ENCODE results near the gene GABRA5. TPM values are rescaled to one million over a fixed set of nuclear protein-coding genes. Genes with fewer than 3 reads are reported as not detected.

Gene GABRA5
- total RNA-seq, 1 experiment from 2014 or later: 23.3 TPM

- TF ChIP-seq ZNF396 (CRISPR knock-in tag; IDR thresholded peaks at IDR 0.05; ENCODE audit: borderline replicate concordance): no peak
- TF ChIP-seq GRHL2 (CRISPR knock-in tag; IDR thresholded peaks at IDR 0.05; ENCODE audit: insufficient replicate concordance, severe bottlenecking): no peak
- no peak for TF ChIP-seq ZNF121 (CRISPR knock-in tag; IDR thresholded peaks at IDR 0.05)
- TF ChIP-seq FOXP4 (CRISPR knock-in tag; IDR thresholded peaks at IDR 0.05): no peak
- TF ChIP-seq OVOL2 (CRISPR knock-in tag; IDR thresholded peaks at IDR 0.05; ENCODE audit: borderline replicate concordance): no peak
- TF ChIP-seq ATF3 (CRISPR knock-in tag; conservative IDR thresholded peaks at IDR 0.05): no peak
- ChIA-PET CTCF (interaction anchor here (0.5 to 2.0 kb wide), 3 partner anchors 23 to 334 kb away, joined by 3 to 8 read pairs (median 6); partner anchors contain the start of gene GABRA5), POLR2A (no interaction called here)
- Mint-ChIP-seq H3K4me3 (peak overlapping the region; percentile 53), H3K9me3 (peaks cover 13% of the 10 kb centered on the region), H3K4me1 (peaks cover 42% of the 10 kb centered on the region), H3K36me3 (peaks cover 10% of the 10 kb centered on the region), H3K27ac (peak overlapping the region; percentile 22), H3K27me3 (ENCODE audit: low read depth) (no peaks in the 10 kb centered on the region; the same call in 1 of the 2 replicates)
- ATAC-seq (peak; percentile 25; the same call in 1 of the 2 replicates), DNase-seq (ENCODE audit: low spot score) (no peak)
Measured at GRCh38 chr15:26841941-26842340, 24.9 kb upstream of the GABRA5 start.

GRCh38 chr15:26842391-26842790 lies 24.5 kb upstream of the GABRA5 start:
- Mint-ChIP-seq H3K9me3 (peaks cover 9% of the 10 kb centered on the region), H3K27me3 (ENCODE audit: low read depth) (no peaks in the 10 kb centered on the region; the same call in 1 of the 2 replicates), H3K4me3 (peak overlapping the region; percentile 53), H3K4me1 (peaks cover 43% of the 10 kb centered on the region), H3K36me3 (peaks cover 6% of the 10 kb centered on the region), H3K27ac (0 out of 2 replicates have a peak overlapping the region, but pooled peaks have one; percentile 2)
- DNase-seq (ENCODE audit: low spot score) (peak; percentile 30), ATAC-seq (no peak)
- TF ChIP-seq SMAD4 (CRISPR knock-in tag; IDR thresholded peaks at IDR 0.05): no peak
- ChIA-PET CTCF (interaction anchor here (0.5 to 2.0 kb wide), 3 partner anchors 22 to 333 kb away, joined by 3 to 8 read pairs (median 6); partner anchors contain the start of gene GABRA5), POLR2A (no interaction called here)

- Mint-ChIP-seq H3K36me3 (peaks cover 7% of the 10 kb centered on the region), H3K27me3 (ENCODE audit: low read depth) (0 out of 2 replicates have a peak, but pooled peaks cover 2% of the 10 kb centered on the region)
Measured at GRCh38 chr15:26844901-26845300, 22.0 kb upstream of the GABRA5 start.

GRCh38 chr15:26848498-26848897 lies 18.4 kb upstream of the GABRA5 start:
- ChIA-PET CTCF (interaction anchor here (4.6 kb wide), 1 partner anchor 10 kb away, joined by 26 read pairs; no protein-coding TSS in a partner anchor), POLR2A (no interaction called here)
- TF ChIP-seq FOXP1 (CRISPR knock-in tag; IDR thresholded peaks at IDR 0.05; ENCODE audit: borderline replicate concordance) (no peak), ZNF263 (CRISPR knock-in tag; IDR thresholded peaks at IDR 0.05; ENCODE audit: low read depth) (no peak), ARID4B (CRISPR knock-in tag; IDR thresholded peaks at IDR 0.05; ENCODE audit: borderline replicate concordance) (no peak), GTF2I (CRISPR knock-in tag; conservative IDR thresholded peaks at IDR 0.05) (no peak), RORB (CRISPR knock-in tag; IDR thresholded peaks at IDR 0.05) (no peak), MLX (CRISPR knock-in tag; IDR thresholded peaks at IDR 0.05) (no peak), ZBTB21 (CRISPR knock-in tag; IDR thresholded peaks at IDR 0.05; ENCODE audit: borderline replicate concordance) (no peak), ZNF219 (CRISPR knock-in tag; IDR thresholded peaks at IDR 0.05; ENCODE audit: borderline replicate concordance) (no peak), ZNF121 (CRISPR knock-in tag; IDR thresholded peaks at IDR 0.05) (no peak), JAZF1 (CRISPR knock-in tag; IDR thresholded peaks at IDR 0.05) (no peak), E2F1 (CRISPR knock-in tag; IDR thresholded peaks at IDR 0.05) (no peak), ZNF317 (CRISPR knock-in tag; IDR thresholded peaks at IDR 0.05; ENCODE audit: borderline replicate concordance, low read depth) (no peak)
- DNase-seq (ENCODE audit: low spot score): no peak
- ATAC-seq: no peak
- H3K4me3 Mint-ChIP-seq: no peak overlapping the region
- peaks cover 14% of the 10 kb centered on the region for H3K4me1 Mint-ChIP-seq
- H3K36me3 Mint-ChIP-seq: peaks cover 7% of the 10 kb centered on the region
- peaks cover 19% of the 10 kb centered on the region for H3K9me3 Mint-ChIP-seq
- no peak overlapping the region for H3K27ac Mint-ChIP-seq
- 0 out of 2 replicates have a peak, but pooled peaks cover 2% of the 10 kb centered on the region for H3K27me3 Mint-ChIP-seq (ENCODE audit: low read depth)

More at GRCh38 chr15:26844901-26845300, 22.0 kb upstream of the GABRA5 start:
- peaks cover 19% of the 10 kb centered on the region for H3K9me3 Mint-ChIP-seq
- peak; percentile 98 for TF ChIP-seq HMGA2 (CRISPR knock-in tag; IDR thresholded peaks at IDR 0.05)
- no peak for TF ChIP-seq ZNF232 (CRISPR knock-in tag; IDR thresholded peaks at IDR 0.05)
- ChIA-PET CTCF (interaction anchor here (1.1 kb wide), 1 partner anchor 45 kb away, joined by 3 read pairs; no protein-coding TSS in a partner anchor), POLR2A (no interaction called here)
- no peak overlapping the region for H3K4me3 Mint-ChIP-seq
- no peak for ATAC-seq
- DNase-seq (ENCODE audit: low spot score): no peak
- H3K27ac Mint-ChIP-seq: no peak overlapping the region
- peaks cover 34% of the 10 kb centered on the region for H3K4me1 Mint-ChIP-seq

Measured in WTC11 (cell line).